ENCODE results near the gene TDRD7. TPM values are rescaled to one million over a fixed set of nuclear protein-coding genes. Genes with fewer than 3 reads are reported as not detected.

Gene TDRD7
- total RNA-seq, 1 experiment from 2014 or later, result 2.8 TPM

GRCh38 chr9:97367729-97368128 is 44.2 kb upstream of the TDRD7 start:
- CTCF ChIA-PET, result interaction anchor here (1.8 kb wide), 1 partner anchor 19 kb away, joined by 7 read pairs; no protein-coding TSS in a partner anchor
- H3K36me3 Mint-ChIP-seq, result peaks cover 27% of the 10 kb centered on the region
- TF ChIP-seq ZNF671 (CRISPR knock-in tag; IDR thresholded peaks at IDR 0.05), result no peak
- no peak for TF ChIP-seq ATF2 (CRISPR knock-in tag; IDR thresholded peaks at IDR 0.05; ENCODE audit: borderline replicate concordance, low read depth)
- no peak for TF ChIP-seq NFE2L1 (CRISPR knock-in tag; IDR thresholded peaks at IDR 0.05)
- no peak for TF ChIP-seq AR (CRISPR knock-in tag; IDR thresholded peaks at IDR 0.05)
- no peak for TF ChIP-seq IRF2 (CRISPR knock-in tag; IDR thresholded peaks at IDR 0.05; ENCODE audit: borderline replicate concordance, low read depth)
- no peak for TF ChIP-seq ZNF425 (CRISPR knock-in tag; conservative IDR thresholded peaks at IDR 0.05)
- no peak for TF ChIP-seq FOXP1 (CRISPR knock-in tag; IDR thresholded peaks at IDR 0.05; ENCODE audit: borderline replicate concordance)
- TF ChIP-seq ERG (CRISPR knock-in tag; IDR thresholded peaks at IDR 0.05), result no peak
- TF ChIP-seq STAT6 (CRISPR knock-in tag; conservative IDR thresholded peaks at IDR 0.05; ENCODE audit: low read depth), result no peak
- no peak for TF ChIP-seq E2F4 (CRISPR knock-in tag; IDR thresholded peaks at IDR 0.05; ENCODE audit: borderline replicate concordance, low read depth)
- TF ChIP-seq ATF1 (CRISPR knock-in tag; IDR thresholded peaks at IDR 0.05), result no peak
- TF ChIP-seq NR2C2 (CRISPR knock-in tag; IDR thresholded peaks at IDR 0.05), result no peak
- TF ChIP-seq ZNF512 (CRISPR knock-in tag; IDR thresholded peaks at IDR 0.05; ENCODE audit: borderline replicate concordance), result no peak
- TF ChIP-seq CBFB (CRISPR knock-in tag; IDR thresholded peaks at IDR 0.05; ENCODE audit: low read depth), result no peak
- TF ChIP-seq USF1 (CRISPR knock-in tag; IDR thresholded peaks at IDR 0.05), result no peak
- TF ChIP-seq ATF6 (CRISPR knock-in tag; IDR thresholded peaks at IDR 0.05), result no peak

More at GRCh38 chr9:97367729-97368128, 44.2 kb upstream of the TDRD7 start:
- Mint-ChIP-seq H3K4me3 (no peak overlapping the region), H3K4me1 (peaks cover 17% of the 10 kb centered on the region), H3K9me3 (peaks cover 30% of the 10 kb centered on the region), H3K27me3 (ENCODE audit: low read depth) (no peaks in the 10 kb centered on the region; the same call in 1 of the 2 replicates), H3K27ac (no peak overlapping the region)
- no peak for ATAC-seq
- no peak for DNase-seq (ENCODE audit: low spot score)
- POLR2A ChIA-PET, result no interaction called here

Data from WTC11 (cell line).